Cardiac muscle cell (in vitro differentiated cells and primary cell): ENCODE results near the gene RAD51D. TPM values are rescaled to one million over a fixed set of nuclear protein-coding genes. Genes with fewer than 3 reads are reported as not detected.
A peak's percentile ranks its signal among the peaks of the same experiment; 100 is the strongest.

ENCODE experiments used
- DNase-seq, 2 donors: peaks; one replicate each; pipeline versions ENCODE4 v3.0.0 to v3.0.0-alpha.2; 2010 to 2017; ENCODE audit warnings: low read depth in 1 of 2, low spot score in 1 of 2
- H3K27ac ChIP-seq: fragments of 200-600 bp; sonication (generic); 2 replicates; pipeline ENCODE4 v1.5.1; 2016
- H3K27me3 ChIP-seq: fragments of 200-600 bp; sonication (generic); 2 replicates; pipeline ENCODE4 v1.6.0; 2016; ENCODE audit warnings: control low read depth
- H3K36me3 ChIP-seq: fragments of 200-600 bp; sonication (generic); 2 replicates; pipeline ENCODE4 v1.5.1; 2016; ENCODE audit warnings: control low read depth
- H3K4me1 ChIP-seq: fragments of 200-600 bp; sonication (generic); 2 replicates; pipeline ENCODE4 v1.8.1; 2017; ENCODE audit warnings: low read depth, mild to moderate bottlenecking, mixed run types
- H3K4me3 ChIP-seq: fragments of 200-600 bp; sonication (generic); 2 replicates; pipeline ENCODE4 v1.5.1; 2016; ENCODE audit warnings: mild to moderate bottlenecking
- H3K9me3 ChIP-seq: fragments of 200-600 bp; sonication (generic); 2 replicates; pipeline ENCODE4 v1.5.1; 2017; ENCODE audit warnings: low read depth, mild to moderate bottlenecking, control low read depth
- CTCF ChIP-seq: IDR thresholded peaks from 2 replicates; pipeline ENCODE4 v1.5.1; 2012; ENCODE audit warnings: low read depth, mild to moderate bottlenecking, low read length
- polyA plus RNA-seq: library from polyadenylated mRNA; unstranded; fragments of >200 nt; fragmentation: Nextera tagmentation; extraction: Ambion mirVana; gene quantifications from 2 replicates; pipeline ENCODE4 v1.2.1, GENCODE V29; 2016
- total RNA-seq: library from RNA; depleted of rRNA; stranded (reverse); fragments of >200 nt; gene quantifications from 2 replicates; pipeline ENCODE4 v1.2.3, GENCODE V29; 2016

Gene RAD51D
- total and polyA plus RNA-seq, 2 experiments from 2014 or later, result 5.8 to 14.0 TPM

GRCh38 chr17:35052780-35053179, 66.9 kb downstream of the RAD51D start:
- TF ChIP-seq CTCF, result no peak
- DNase-seq, result no peak
- no peaks in the 10 kb centered on the region for H3K27me3 ChIP-seq
- no peak overlapping the region for H3K27ac ChIP-seq
- no peaks in the 10 kb centered on the region for H3K4me1 ChIP-seq
- no peaks in the 10 kb centered on the region for H3K9me3 ChIP-seq
- no peaks in the 10 kb centered on the region for H3K36me3 ChIP-seq
- H3K4me3 ChIP-seq, result no peak overlapping the region

GRCh38 chr17:35052241-35052610, 67.4 kb downstream of the RAD51D start:
- no peaks in the 10 kb centered on the region for H3K4me1 ChIP-seq
- H3K4me3 ChIP-seq, result no peak overlapping the region
- no peaks in the 10 kb centered on the region for H3K27me3 ChIP-seq
- H3K36me3 ChIP-seq, result no peaks in the 10 kb centered on the region
- DNase-seq, result no peak
- no peaks in the 10 kb centered on the region for H3K9me3 ChIP-seq
- no peak for TF ChIP-seq CTCF
- no peak overlapping the region for H3K27ac ChIP-seq

- Histone ChIP-seq H3K9me3 (no peaks in the 10 kb centered on the region), H3K4me3 (no peak overlapping the region), H3K27ac (no peak overlapping the region), H3K27me3 (no peaks in the 10 kb centered on the region), H3K36me3 (no peaks in the 10 kb centered on the region), H3K4me1 (no peaks in the 10 kb centered on the region)
- no peak for DNase-seq
- TF ChIP-seq CTCF, result no peak
Measured at GRCh38 chr17:35051579-35052240, 68.0 kb downstream of the RAD51D start.

GRCh38 chr17:35051183-35051578, 68.5 kb downstream of the RAD51D start:
- TF ChIP-seq CTCF, result no peak
- no peaks in the 10 kb centered on the region for H3K27me3 ChIP-seq
- H3K4me3 ChIP-seq, result no peak overlapping the region
- no peak overlapping the region for H3K27ac ChIP-seq
- no peaks in the 10 kb centered on the region for H3K36me3 ChIP-seq
- H3K4me1 ChIP-seq, result no peaks in the 10 kb centered on the region
- peak in 1 of 2 donors; percentile 12 for DNase-seq
- no peaks in the 10 kb centered on the region for H3K9me3 ChIP-seq

- Histone ChIP-seq H3K36me3 (no peaks in the 10 kb centered on the region), H3K27me3 (no peaks in the 10 kb centered on the region), H3K4me3 (no peak overlapping the region), H3K9me3 (no peaks in the 10 kb centered on the region), H3K27ac (no peak overlapping the region), H3K4me1 (no peaks in the 10 kb centered on the region)
- no peak for DNase-seq
- TF ChIP-seq CTCF, result no peak
Measured at GRCh38 chr17:35050170-35050569, 69.5 kb downstream of the RAD51D start.
